Stimulated activated CD8-positive, alpha-beta memory T cell treated with anti-CD3 and anti-CD28 coated beads, Interleukin-15, amount 100 ng/mL, for 1 hour (primary cell): ENCODE data around the gene FAAP20.
"Not testable (repeated sequence)": the region's sequence is repeated elsewhere in the genome, so short reads cannot be mapped to it uniquely, and the experiment has no call there.

Source experiments
- DNase-seq: peaks from one replicate; pipeline ENCODE4 v3.0.0-alpha.2; 2020; ENCODE audit warnings: low read depth

FAAP20 gene

DNA sequence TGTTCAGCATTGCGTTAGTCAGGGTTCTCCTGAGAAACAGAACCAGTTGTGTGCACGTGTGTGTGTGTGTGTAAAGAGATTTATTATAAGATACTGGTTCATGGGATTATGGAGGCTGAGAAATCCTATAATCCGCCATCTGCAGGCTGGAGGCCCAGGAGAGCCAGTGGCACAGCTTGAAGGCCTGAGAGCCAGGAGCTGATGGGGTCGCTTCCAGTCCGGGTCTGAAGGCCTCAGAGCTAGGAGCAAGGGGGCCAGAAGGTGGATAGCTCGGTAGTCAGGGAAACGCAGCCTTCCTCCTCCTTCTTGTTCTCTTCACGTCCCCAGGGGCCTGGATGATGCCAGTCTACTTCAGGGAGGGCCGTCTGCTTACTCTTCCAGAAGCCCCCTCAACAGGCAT lies 37.7 kb downstream of the FAAP20 start:
- no peak for DNase-seq

DNA sequence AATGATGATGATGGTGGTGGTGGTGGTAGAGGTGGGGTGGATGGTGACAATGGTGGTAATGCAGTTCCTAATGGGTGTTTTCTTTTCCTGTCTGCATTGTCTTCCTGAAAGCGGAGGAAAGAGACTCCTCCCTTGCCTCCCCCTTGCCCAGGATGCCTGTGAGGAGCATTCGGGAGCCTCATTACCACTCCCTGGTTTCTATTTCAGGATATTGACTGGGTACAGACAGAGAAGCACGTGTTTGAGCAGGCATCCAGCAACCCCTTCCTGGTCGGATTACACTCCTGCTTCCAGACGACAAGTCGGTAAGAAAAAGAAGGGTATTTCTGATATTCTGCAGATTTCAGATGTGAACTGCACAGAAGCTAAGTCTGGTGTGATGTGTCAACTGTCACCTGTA lies 38.8 kb downstream of the FAAP20 start:
- no peak for DNase-seq

DNA sequence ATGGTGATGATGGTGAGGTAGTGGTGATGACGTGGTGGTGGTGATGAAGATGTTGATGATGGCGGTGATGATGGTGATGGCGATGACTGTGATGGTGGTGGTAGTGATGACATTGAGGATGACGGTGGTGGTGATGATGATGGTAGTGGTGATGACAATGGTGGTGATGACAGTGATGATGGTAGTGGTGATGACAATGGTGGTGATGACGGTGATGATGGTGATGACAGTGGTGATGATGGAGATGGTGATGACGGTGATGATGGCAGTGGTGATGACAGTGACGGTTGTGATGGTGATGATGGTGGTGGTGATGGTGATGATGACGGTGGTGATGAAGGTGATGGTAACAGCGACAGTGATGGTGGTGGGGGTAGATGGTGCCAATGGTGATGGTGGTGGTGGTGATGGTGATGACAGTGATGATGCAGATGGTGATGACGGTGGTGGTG lies 39.4 kb downstream of the FAAP20 start:
- DNase-seq, result no peak

- no peak for DNase-seq
Measured at GRCh38 chr1:2154022-2154421, 40.5 kb downstream of the FAAP20 start.

DNA sequence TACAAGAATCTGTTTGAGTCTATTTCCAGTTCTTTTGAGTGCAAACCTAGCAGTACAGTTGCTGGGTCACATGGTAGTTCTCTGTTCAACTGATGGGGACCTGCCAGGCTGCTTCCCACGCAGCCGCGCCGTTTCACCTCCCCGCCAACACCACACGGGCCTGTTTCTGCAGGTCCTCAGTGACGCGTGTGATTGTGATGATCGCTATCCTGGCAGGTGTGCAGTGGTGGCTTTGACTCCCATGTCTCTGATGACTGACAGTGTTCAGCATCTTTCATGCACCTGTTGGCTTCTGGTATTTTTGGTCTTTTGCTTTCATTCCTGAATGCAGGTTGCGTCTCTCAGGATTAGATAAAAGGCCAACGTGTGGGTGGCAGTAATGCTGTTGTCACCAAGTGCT lies 41.6 kb downstream of the FAAP20 start:
- DNase-seq, result no peak

- no peak for DNase-seq
Measured at GRCh38 chr1:2151911-2152310, 42.7 kb downstream of the FAAP20 start.

DNA sequence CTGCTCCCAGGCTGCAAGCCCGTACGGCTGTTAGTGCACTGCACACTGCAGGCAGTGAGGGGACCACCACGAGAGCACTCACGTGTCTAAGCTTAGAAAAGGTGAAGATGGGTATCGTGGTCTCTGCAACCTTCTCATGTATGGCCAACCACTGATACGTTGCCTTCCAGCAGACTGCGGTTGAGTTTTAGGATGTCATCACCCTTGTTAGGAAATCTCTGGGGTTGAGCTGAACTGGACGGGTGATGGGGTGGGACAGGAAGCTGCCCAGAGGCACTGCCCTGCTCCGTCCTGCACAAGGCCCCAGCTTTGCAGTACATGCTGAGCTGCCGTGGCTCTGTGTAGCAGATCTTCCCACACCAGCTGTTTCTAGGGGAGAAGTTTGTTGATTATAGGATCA lies 43.3 kb downstream of the FAAP20 start:
- DNase-seq, result no peak

DNA sequence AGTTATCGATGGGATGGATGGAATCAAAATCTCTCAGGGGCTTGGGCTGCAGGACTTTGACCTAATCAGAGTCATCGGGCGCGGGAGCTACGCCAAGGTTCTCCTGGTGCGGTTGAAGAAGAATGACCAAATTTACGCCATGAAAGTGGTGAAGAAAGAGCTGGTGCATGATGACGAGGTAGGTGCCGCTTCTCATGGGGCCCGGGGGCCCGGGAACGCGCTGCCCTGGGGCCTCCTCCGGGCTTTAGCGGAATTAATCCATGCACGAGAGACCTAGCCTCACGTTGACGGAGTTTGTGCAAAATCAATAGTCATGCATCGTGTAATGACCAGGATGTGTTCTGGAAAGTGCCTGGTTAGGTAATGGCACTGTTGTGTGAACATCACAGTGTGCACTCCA lies 43.8 kb downstream of the FAAP20 start:
- DNase-seq, result no peak

DNA sequence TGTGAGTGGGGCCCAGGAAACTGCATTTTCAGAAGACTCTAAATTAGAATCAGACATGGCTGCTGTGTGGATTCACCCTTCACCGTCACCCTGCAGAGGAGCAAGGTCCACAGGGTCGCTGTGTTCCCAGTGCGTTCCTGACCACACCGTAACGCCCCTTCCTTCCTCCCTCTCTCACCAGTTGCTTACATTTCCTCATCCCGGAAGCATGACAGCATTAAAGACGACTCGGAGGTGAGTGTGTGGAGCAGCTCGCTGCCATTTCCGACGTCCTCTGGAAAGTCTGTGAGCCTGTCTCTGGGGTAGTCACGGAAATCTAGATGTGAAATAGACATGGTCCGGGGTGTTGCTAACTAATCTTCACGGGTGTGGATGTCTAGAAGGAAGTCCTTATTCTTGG lies 45.9 kb downstream of the FAAP20 start:
- DNase-seq, result no peak

DNA sequence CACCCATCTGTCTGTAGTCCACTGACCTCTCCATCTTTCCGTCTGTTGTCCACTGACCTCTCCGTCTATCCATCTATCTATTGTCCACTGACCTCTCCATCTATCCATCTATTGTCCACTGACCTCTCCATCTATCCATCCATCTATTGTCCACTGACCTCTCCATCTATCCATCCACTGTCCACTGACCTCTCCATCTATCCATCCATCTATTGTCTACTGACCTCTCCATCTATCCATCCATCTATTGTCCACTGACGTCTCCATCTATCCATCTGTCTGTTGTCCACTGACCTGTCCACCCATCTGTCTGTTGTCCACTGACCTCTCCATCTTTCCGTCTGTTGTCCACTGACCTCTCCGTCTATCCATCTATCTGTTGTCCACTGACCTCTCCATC lies 46.7 kb downstream of the FAAP20 start:
- DNase-seq, result not testable (repeated sequence)

DNA sequence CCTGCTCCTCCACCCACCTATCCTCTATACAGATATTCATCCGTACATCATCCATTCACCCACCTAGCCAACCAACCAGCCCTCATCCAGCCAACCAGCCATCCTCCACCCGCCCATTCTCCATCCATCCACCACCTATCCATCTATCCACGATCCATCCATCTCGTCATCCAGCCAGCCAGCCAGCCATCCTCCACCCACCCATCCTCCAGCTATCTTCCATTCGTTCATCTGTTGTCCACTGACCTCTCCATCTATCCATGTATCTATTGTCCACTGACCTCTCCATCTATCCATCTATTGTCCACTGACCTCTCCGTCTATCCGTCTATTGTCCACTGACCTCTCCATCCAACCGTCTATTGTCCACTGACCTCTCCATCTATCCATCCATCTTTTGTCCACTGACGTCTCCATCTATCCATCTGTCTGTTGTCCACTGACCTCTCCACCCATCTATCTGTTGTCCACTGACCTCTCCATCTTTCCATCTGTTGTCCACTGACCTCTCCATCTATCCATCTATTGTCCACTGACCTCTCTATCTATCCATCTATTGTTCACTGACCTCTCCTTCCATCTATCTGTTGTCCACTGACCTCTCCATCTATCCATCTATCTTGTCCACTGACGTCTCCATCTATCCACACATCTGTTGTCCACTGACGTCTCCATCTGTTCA lies 47.6 kb downstream of the FAAP20 start:
- no peak for DNase-seq

DNA sequence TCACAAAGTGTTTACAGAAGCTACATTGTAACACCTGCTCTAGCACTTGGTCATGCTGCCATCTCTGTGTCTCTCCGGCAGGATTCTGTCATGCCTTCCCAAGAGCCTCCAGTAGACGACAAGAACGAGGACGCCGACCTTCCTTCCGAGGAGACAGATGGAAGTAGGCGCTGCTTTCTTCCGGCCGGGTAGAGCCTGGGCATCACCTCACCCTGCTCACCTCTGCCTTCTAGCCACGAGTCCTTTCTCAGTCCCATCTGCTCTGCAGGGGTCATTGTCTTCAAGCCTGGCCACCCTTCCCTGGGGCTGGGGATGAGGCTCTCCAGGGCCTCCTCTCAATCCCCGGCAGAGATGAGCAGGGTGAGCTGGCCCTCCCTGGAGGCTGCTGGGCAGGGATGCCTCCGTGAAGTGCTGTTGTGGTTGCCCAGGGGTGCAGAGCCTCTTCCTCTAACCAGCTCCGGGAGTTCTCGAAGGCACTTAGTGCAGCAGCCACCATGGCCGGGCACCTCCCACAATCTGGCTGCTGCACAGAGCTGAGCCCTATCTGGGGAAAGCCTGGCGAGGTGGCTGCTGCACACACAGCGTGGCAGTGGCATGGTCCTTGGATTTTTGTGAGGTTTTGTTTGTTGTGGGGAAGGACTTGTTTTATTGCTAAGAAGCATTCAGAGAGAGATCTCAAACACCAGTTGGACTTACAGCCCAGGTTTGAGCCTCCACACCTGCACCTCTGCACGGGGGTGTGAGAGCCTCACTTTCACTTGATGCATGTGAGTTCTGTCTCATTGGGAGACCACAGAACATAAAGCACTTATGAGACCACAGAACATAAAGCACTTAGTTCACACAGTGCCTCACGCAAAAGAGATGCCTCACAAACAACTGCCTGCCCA lies 48.4 kb downstream of the FAAP20 start:
- no peak for DNase-seq

- no peak for DNase-seq
Measured at GRCh38 chr1:2144501-2145090, 50.0 kb downstream of the FAAP20 start.

- DNase-seq, result no peak
Measured at GRCh38 chr1:2143814-2144500, 50.6 kb downstream of the FAAP20 start.

- no peak for DNase-seq
Measured at GRCh38 chr1:2141025-2141424, 53.5 kb downstream of the FAAP20 start.
